Measurements from ENCODE around the gene PPFIA2.

The PPFIA2 gene

DNA sequence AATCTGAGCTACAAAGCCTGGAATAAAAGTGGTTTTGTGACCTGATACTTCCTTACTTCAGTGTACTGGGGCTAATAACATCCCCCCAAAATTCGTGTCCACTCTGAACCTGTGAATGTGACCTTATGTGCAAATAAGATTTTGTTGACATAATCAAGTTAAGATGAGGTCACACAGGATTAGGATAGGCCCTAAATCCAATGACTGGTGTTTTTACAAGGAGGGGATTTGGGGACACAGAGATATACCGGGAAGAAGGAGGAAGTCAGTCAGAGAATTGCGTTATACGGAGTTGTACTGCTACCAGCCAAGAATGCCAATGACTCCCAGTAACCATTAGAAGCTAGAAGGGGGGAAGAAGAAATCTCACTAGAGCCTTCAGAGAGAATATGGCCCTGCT lies 381.4 kb downstream of the PPFIA2 start:
- Histone ChIP-seq H3K27ac (ENCODE audit: insufficient read depth, low read length, poor library complexity, severe bottlenecking) (no peak overlapping the region), H3K27me3 (replicated peaks; ENCODE audit: control insufficient read depth, insufficient read depth, low read length, poor library complexity, severe bottlenecking) (no peaks in the 10 kb centered on the region)
- DNase-seq = no peak

DNA sequence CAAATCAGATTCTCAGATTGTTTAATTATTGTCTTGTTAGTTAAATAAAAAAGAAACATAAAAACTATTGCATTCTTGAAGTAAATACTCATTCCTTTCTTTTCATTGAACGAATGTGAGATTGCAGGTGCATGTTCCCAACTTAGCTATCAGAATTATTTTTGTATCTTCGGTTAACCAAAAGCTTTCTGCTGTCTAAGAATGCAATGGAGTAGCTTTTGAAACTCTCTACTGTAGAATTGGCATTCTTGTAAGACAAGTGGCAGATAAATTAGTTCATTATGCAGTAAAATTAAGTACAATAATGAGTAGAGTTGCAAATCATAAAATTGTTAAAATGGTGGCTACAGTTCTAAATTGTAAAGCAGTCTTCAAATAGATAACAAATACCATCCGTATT lies 383.2 kb downstream of the PPFIA2 start:
- Histone ChIP-seq H3K9me3 (ENCODE audit: control insufficient read depth, low read length) (no peaks in the 10 kb centered on the region), H3K4me3 (ENCODE audit: insufficient read depth, low read depth, low read length, poor library complexity, severe bottlenecking) (no peak overlapping the region), H3K27me3 (replicated peaks; ENCODE audit: control insufficient read depth, insufficient read depth, low read length, poor library complexity, severe bottlenecking) (no peaks in the 10 kb centered on the region), H3K27ac (ENCODE audit: insufficient read depth, low read length, poor library complexity, severe bottlenecking) (no peak overlapping the region), H3K4me1 (ENCODE audit: control insufficient read depth, insufficient read depth, low read length, poor library complexity, severe bottlenecking) (no peaks in the 10 kb centered on the region), H3K36me3 (ENCODE audit: control insufficient read depth, insufficient read depth, low read length) (no peaks in the 10 kb centered on the region)
- DNase-seq = no peak

More for the DNA sequence above, 381.4 kb downstream of the PPFIA2 start:
- Histone ChIP-seq H3K4me1 (ENCODE audit: control insufficient read depth, insufficient read depth, low read length, poor library complexity, severe bottlenecking) (no peaks in the 10 kb centered on the region), H3K4me3 (ENCODE audit: insufficient read depth, low read depth, low read length, poor library complexity, severe bottlenecking) (no peak overlapping the region), H3K9me3 (ENCODE audit: control insufficient read depth, low read length) (no peaks in the 10 kb centered on the region), H3K36me3 (ENCODE audit: control insufficient read depth, insufficient read depth, low read length) (no peaks in the 10 kb centered on the region)

DNA sequence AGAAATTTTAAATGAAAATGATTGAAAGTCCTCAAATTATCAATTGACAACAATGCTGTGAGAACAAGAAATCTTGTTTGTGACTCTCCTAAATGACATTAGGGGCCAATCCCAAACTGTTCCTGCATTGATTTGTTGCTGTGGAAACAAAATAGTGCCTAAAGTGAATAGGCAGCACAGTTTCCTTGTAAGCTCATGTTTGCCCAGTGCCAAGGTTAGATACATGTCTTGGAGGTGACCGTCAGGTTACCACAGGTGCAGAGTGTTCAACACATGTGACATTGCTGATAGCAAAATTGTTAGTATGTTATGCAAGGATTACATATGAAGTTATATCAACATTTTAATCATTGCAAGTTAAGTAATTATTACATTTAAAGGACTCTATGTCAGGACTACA lies 388.7 kb downstream of the PPFIA2 start:
- Histone ChIP-seq H3K27ac (ENCODE audit: insufficient read depth, low read length, poor library complexity, severe bottlenecking) (no peak overlapping the region), H3K9me3 (ENCODE audit: control insufficient read depth, low read length) (no peaks in the 10 kb centered on the region), H3K4me3 (ENCODE audit: insufficient read depth, low read depth, low read length, poor library complexity, severe bottlenecking) (no peak overlapping the region), H3K4me1 (ENCODE audit: control insufficient read depth, insufficient read depth, low read length, poor library complexity, severe bottlenecking) (no peaks in the 10 kb centered on the region), H3K36me3 (ENCODE audit: control insufficient read depth, insufficient read depth, low read length) (no peaks in the 10 kb centered on the region), H3K27me3 (replicated peaks; ENCODE audit: control insufficient read depth, insufficient read depth, low read length, poor library complexity, severe bottlenecking) (no peaks in the 10 kb centered on the region)
- DNase-seq = no peak

DNA sequence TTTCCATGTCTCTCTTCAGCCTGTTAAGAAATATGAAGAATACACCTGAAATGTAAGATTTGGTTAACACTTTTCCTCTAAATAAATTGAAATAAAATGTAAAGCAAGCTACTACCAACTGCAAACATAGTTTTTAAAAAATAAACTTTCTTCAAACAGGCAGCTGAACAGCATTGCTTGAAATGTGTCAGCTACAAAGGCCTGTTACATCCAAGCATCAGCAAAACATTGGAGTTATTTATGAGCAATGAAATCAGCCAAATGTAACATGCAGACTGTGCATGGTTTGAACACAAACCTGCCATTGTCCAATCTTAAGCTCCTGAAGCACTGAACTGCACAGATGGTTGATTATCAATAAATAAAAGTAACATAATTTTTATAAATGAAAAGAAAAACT lies 390.0 kb downstream of the PPFIA2 start:
- DNase-seq = no peak
- no peak overlapping the region for H3K4me3 ChIP-seq (ENCODE audit: insufficient read depth, low read depth, low read length, poor library complexity, severe bottlenecking)
- no peaks in the 10 kb centered on the region for H3K9me3 ChIP-seq (ENCODE audit: control insufficient read depth, low read length)
- H3K4me1 ChIP-seq (ENCODE audit: control insufficient read depth, insufficient read depth, low read length, poor library complexity, severe bottlenecking) = no peaks in the 10 kb centered on the region
- H3K36me3 ChIP-seq (ENCODE audit: control insufficient read depth, insufficient read depth, low read length) = no peaks in the 10 kb centered on the region
- H3K27ac ChIP-seq (ENCODE audit: insufficient read depth, low read length, poor library complexity, severe bottlenecking) = no peak overlapping the region
- H3K27me3 ChIP-seq (replicated peaks; ENCODE audit: control insufficient read depth, insufficient read depth, low read length, poor library complexity, severe bottlenecking) = no peaks in the 10 kb centered on the region

DNA sequence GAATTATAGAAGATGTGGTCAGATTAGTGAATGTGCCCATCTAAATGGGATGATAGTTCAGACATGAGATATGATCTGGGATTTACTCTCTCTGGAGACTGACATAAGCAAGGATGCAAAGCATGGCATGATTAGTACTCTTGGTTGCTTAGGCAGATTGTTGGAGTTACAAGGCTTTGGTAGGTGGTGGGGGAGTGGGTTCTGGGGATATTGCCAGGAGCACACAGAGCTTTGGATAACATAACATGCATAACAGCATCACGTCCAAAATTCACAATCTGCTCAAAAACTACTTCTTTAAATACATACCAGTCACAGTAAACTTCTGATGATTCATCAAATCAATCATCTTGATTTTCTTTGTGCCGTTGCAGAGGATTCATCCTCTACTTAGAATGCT lies 393.9 kb downstream of the PPFIA2 start:
- Histone ChIP-seq H3K9me3 (ENCODE audit: control insufficient read depth, low read length) (no peaks in the 10 kb centered on the region), H3K4me1 (ENCODE audit: control insufficient read depth, insufficient read depth, low read length, poor library complexity, severe bottlenecking) (no peaks in the 10 kb centered on the region), H3K27ac (ENCODE audit: insufficient read depth, low read length, poor library complexity, severe bottlenecking) (no peak overlapping the region), H3K36me3 (ENCODE audit: control insufficient read depth, insufficient read depth, low read length) (no peaks in the 10 kb centered on the region), H3K27me3 (replicated peaks; ENCODE audit: control insufficient read depth, insufficient read depth, low read length, poor library complexity, severe bottlenecking) (no peaks in the 10 kb centered on the region), H3K4me3 (ENCODE audit: insufficient read depth, low read depth, low read length, poor library complexity, severe bottlenecking) (no peak overlapping the region)
- no peak for DNase-seq

DNA sequence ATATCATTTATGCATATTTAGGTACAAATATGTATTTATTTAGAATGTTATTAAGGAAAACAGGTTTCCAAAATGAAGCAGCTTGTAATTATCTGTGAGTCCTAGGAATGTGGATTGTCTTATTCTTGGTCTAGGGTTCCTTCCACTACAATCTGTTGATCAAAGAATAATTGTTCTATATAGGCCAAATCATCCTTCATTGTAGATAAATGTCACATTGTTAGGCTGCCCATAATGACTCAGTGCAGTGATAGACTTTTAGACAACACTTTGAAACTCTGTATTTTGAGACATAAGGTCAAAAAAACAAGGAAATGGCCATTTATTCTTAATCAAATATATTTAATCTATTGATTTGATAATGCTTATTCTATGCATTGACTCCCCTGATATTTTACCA lies 398.2 kb downstream of the PPFIA2 start:
- no peaks in the 10 kb centered on the region for H3K36me3 ChIP-seq (ENCODE audit: control insufficient read depth, insufficient read depth, low read length)
- H3K9me3 ChIP-seq (ENCODE audit: control insufficient read depth, low read length) = no peaks in the 10 kb centered on the region
- no peak overlapping the region for H3K27ac ChIP-seq (ENCODE audit: insufficient read depth, low read length, poor library complexity, severe bottlenecking)
- no peaks in the 10 kb centered on the region for H3K27me3 ChIP-seq (replicated peaks; ENCODE audit: control insufficient read depth, insufficient read depth, low read length, poor library complexity, severe bottlenecking)
- H3K4me1 ChIP-seq (ENCODE audit: control insufficient read depth, insufficient read depth, low read length, poor library complexity, severe bottlenecking) = no peaks in the 10 kb centered on the region
- DNase-seq = no peak
- no peak overlapping the region for H3K4me3 ChIP-seq (ENCODE audit: insufficient read depth, low read depth, low read length, poor library complexity, severe bottlenecking)

DNA sequence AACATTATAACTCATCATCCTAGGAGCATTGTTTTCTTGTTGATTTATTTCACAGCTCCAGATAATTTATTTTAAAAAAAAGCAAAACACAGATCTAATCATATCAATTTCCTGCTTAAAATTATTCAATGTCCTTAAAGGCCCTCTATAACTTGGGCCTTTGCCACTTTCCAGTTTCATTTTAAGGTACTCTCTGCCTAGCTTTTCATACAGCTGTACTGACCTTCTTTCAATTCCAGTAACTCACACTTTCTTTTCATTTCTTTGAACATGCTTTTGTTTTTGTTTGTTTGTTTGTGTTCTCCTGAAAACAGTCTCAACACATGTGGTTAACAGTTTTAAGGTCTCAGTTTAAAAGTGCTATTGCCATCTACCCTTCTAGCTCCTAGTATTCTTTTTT lies 399.4 kb downstream of the PPFIA2 start:
- Histone ChIP-seq H3K27me3 (replicated peaks; ENCODE audit: control insufficient read depth, insufficient read depth, low read length, poor library complexity, severe bottlenecking) (no peaks in the 10 kb centered on the region), H3K4me3 (ENCODE audit: insufficient read depth, low read depth, low read length, poor library complexity, severe bottlenecking) (no peak overlapping the region), H3K36me3 (ENCODE audit: control insufficient read depth, insufficient read depth, low read length) (no peaks in the 10 kb centered on the region), H3K4me1 (ENCODE audit: control insufficient read depth, insufficient read depth, low read length, poor library complexity, severe bottlenecking) (no peaks in the 10 kb centered on the region), H3K9me3 (ENCODE audit: control insufficient read depth, low read length) (no peaks in the 10 kb centered on the region), H3K27ac (ENCODE audit: insufficient read depth, low read length, poor library complexity, severe bottlenecking) (no peak overlapping the region)
- DNase-seq = no peak

DNA sequence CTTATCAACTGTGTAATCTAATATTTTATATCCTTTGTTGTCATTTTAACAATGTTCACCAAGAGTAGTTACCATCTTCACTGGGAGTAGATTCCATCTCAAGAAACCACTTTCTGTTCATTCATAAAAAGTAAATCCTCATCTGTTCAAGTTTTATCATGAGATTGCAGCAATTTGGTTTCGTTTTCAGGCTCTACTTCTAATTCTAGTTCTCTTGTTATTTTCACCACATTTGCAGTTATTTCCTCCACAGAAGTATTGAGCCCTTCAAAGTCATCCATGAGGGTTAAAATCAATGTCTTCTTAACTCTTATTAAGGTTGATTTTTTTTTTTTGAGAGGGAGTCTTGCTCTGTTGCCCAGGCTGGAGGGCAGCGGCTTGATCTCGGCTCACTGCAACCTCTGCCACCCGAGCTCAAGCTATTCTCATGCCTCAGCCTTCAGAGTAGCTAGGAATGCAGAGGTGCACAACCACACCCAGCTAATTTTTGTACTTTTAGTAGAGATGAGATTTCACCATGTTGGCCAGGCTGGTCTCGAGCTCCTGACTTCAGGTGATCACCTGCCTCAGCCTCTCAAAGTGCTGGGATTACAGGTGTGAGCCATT lies 404.7 kb downstream of the PPFIA2 start:
- Histone ChIP-seq H3K4me3 (ENCODE audit: insufficient read depth, low read depth, low read length, poor library complexity, severe bottlenecking) (no peak overlapping the region), H3K27me3 (replicated peaks; ENCODE audit: control insufficient read depth, insufficient read depth, low read length, poor library complexity, severe bottlenecking) (no peaks in the 10 kb centered on the region), H3K36me3 (ENCODE audit: control insufficient read depth, insufficient read depth, low read length) (no peaks in the 10 kb centered on the region), H3K27ac (ENCODE audit: insufficient read depth, low read length, poor library complexity, severe bottlenecking) (no peak overlapping the region), H3K4me1 (ENCODE audit: control insufficient read depth, insufficient read depth, low read length, poor library complexity, severe bottlenecking) (no peaks in the 10 kb centered on the region), H3K9me3 (ENCODE audit: control insufficient read depth, low read length) (no peaks in the 10 kb centered on the region)
- no peak for DNase-seq

DNA sequence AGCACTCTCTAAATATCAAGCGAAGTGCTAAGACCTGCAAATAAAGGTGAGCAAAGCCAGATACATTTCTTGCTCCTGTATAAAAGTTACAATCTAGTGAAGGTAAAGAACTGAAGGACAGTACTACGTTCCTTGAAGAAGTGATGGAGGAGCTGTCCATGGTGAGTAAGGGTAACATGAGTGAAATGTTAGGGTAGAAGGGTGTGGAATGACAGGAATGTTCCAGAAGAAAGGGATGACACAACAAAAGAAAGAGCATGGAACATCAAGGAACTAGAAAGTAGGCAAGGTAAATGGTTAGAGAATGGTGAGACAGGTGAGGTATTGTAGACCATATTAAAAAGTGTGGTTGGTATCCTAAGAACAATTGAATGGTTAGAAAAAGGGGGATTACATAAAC lies 408.8 kb downstream of the PPFIA2 start:
- DNase-seq = no peak
- Histone ChIP-seq H3K4me1 (ENCODE audit: control insufficient read depth, insufficient read depth, low read length, poor library complexity, severe bottlenecking) (no peaks in the 10 kb centered on the region), H3K27me3 (replicated peaks; ENCODE audit: control insufficient read depth, insufficient read depth, low read length, poor library complexity, severe bottlenecking) (no peaks in the 10 kb centered on the region), H3K4me3 (ENCODE audit: insufficient read depth, low read depth, low read length, poor library complexity, severe bottlenecking) (no peak overlapping the region), H3K9me3 (ENCODE audit: control insufficient read depth, low read length) (no peaks in the 10 kb centered on the region), H3K27ac (ENCODE audit: insufficient read depth, low read length, poor library complexity, severe bottlenecking) (no peak overlapping the region), H3K36me3 (ENCODE audit: control insufficient read depth, insufficient read depth, low read length) (no peaks in the 10 kb centered on the region)

DNA sequence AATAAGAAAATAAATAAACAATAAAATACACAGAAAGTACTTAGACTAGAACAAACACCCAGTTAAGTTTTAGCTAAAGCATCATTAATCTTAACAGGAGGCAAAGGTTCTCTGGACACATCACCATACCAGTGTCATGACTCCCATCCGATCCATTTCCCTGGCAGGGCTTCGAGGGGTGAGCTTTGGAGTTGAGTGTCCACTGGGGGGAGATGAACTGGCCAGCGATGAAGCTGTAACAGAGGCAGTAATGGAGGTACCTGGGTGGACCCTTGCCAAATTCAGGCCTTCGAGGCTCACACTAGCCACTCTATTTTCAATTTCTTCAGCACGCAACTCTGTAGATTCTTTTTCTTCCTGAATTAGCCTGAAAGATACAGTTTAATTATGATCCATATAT lies 411.7 kb downstream of the PPFIA2 start:
- Histone ChIP-seq H3K9me3 (ENCODE audit: control insufficient read depth, low read length) (no peaks in the 10 kb centered on the region), H3K36me3 (ENCODE audit: control insufficient read depth, insufficient read depth, low read length) (no peaks in the 10 kb centered on the region), H3K27ac (ENCODE audit: insufficient read depth, low read length, poor library complexity, severe bottlenecking) (no peak overlapping the region), H3K27me3 (replicated peaks; ENCODE audit: control insufficient read depth, insufficient read depth, low read length, poor library complexity, severe bottlenecking) (no peaks in the 10 kb centered on the region), H3K4me1 (ENCODE audit: control insufficient read depth, insufficient read depth, low read length, poor library complexity, severe bottlenecking) (no peaks in the 10 kb centered on the region), H3K4me3 (ENCODE audit: insufficient read depth, low read depth, low read length, poor library complexity, severe bottlenecking) (no peak overlapping the region)
- no peak for DNase-seq

DNA sequence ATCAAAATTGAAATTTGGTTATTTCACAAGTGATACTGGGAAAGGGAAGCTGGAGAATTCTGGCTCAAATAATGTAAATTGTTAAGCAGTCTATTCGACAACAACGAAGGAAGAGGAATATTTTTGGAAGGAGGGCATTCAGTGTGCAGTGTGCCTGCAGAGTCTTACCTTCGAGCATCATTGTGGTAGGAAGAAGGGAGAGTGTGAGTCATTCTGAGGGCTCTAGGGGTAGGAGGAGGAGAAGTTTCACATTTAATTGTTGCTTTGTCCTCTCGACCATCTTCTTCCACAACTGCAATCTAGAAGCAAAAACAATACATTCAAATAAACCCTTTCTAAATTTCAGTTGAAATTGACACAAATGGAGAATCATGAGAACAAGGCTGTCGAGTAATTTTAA lies 418.2 kb downstream of the PPFIA2 start:
- no peak overlapping the region for H3K27ac ChIP-seq (ENCODE audit: insufficient read depth, low read length, poor library complexity, severe bottlenecking)
- H3K27me3 ChIP-seq (replicated peaks; ENCODE audit: control insufficient read depth, insufficient read depth, low read length, poor library complexity, severe bottlenecking) = no peaks in the 10 kb centered on the region
- H3K4me3 ChIP-seq (ENCODE audit: insufficient read depth, low read depth, low read length, poor library complexity, severe bottlenecking) = no peak overlapping the region
- no peaks in the 10 kb centered on the region for H3K4me1 ChIP-seq (ENCODE audit: control insufficient read depth, insufficient read depth, low read length, poor library complexity, severe bottlenecking)
- H3K36me3 ChIP-seq (ENCODE audit: control insufficient read depth, insufficient read depth, low read length) = no peaks in the 10 kb centered on the region
- H3K9me3 ChIP-seq (ENCODE audit: control insufficient read depth, low read length) = no peaks in the 10 kb centered on the region
- DNase-seq = no peak

Data from effector memory CD4-positive, alpha-beta T cell (primary cell).